ENCODE results near the gene STK11IP. TPM values are rescaled to one million over a fixed set of nuclear protein-coding genes. Genes with fewer than 3 reads are reported as not detected.

The STK11IP gene
- total RNA-seq, 2 donors from 2014 or later = 27.3 to 31.1 TPM

GRCh38 chr2:219643788-219644398 lies 46.2 kb downstream of the STK11IP start:
- 92 to 93% methylated on average over 13 to 14 of the region's 14 CpGs for WGBS, 2 experiments (ENCODE audit: insufficient coverage in 1 of 2, insufficient read length in 1 of 2)
- H3K4me1 Mint-ChIP-seq = peaks cover 13% of the 10 kb centered on the region
- H3K27ac ChIP-seq (ENCODE audit: low read depth, low read length) = no peak overlapping the region

GRCh38 chr2:219644801-219645480 lies 47.3 kb downstream of the STK11IP start:
- H3K27me3 ChIP-seq (ENCODE audit: control insufficient read depth, insufficient read depth, low read length, poor library complexity, severe bottlenecking) = peaks cover 10% of the 10 kb centered on the region
- Mint-ChIP-seq H3K9me3 (no peaks in the 10 kb centered on the region), H3K36me3 (ENCODE audit: low read depth) (peaks cover 5% of the 10 kb centered on the region), H3K27me3 (ENCODE audit: insufficient read depth) (peaks cover 5% of the 10 kb centered on the region), H3K27ac (no peak overlapping the region), H3K4me1 (peaks cover 13% of the 10 kb centered on the region), H3K4me3 (no peak overlapping the region)
- peak overlapping the region; percentile 44 for H3K27ac ChIP-seq (ENCODE audit: low read depth, low read length)
- 90 to 93% methylated on average over 13 to 17 of the region's 17 CpGs for whole genome bisulfite sequencing, 2 experiments (ENCODE audit: insufficient coverage in 1 of 2, insufficient read length in 1 of 2)
- no peak overlapping the region for H3K9ac ChIP-seq (ENCODE audit: extremely low read depth, low read length, poor library complexity, severe bottlenecking)
- H3K36me3 ChIP-seq (ENCODE audit: control insufficient read depth, insufficient read depth, low read length) = no peaks in the 10 kb centered on the region
- H3K4me3 ChIP-seq (ENCODE audit: low read length) = no peak overlapping the region
- no peaks in the 10 kb centered on the region for H3K9me3 ChIP-seq (ENCODE audit: control insufficient read depth, low read length)
- no peak for TF ChIP-seq CTCF (conservative IDR thresholded peaks at IDR 0.05)
- DNase-seq = peak; percentile 47
- peaks cover 6% of the 10 kb centered on the region for H3K4me1 ChIP-seq (ENCODE audit: control insufficient read depth, insufficient read depth, low read length)

More at GRCh38 chr2:219643788-219644398, 46.2 kb downstream of the STK11IP start:
- H3K27ac Mint-ChIP-seq = no peak overlapping the region
- no peaks in the 10 kb centered on the region for H3K9me3 Mint-ChIP-seq
- peaks cover 10% of the 10 kb centered on the region for H3K27me3 ChIP-seq (ENCODE audit: control insufficient read depth, insufficient read depth, low read length, poor library complexity, severe bottlenecking)
- H3K4me1 ChIP-seq (ENCODE audit: control insufficient read depth, insufficient read depth, low read length) = peaks cover 6% of the 10 kb centered on the region
- H3K36me3 ChIP-seq (ENCODE audit: control insufficient read depth, insufficient read depth, low read length) = no peaks in the 10 kb centered on the region
- no peak for TF ChIP-seq CTCF (conservative IDR thresholded peaks at IDR 0.05)
- H3K36me3 Mint-ChIP-seq (ENCODE audit: low read depth) = peaks cover 5% of the 10 kb centered on the region
- DNase-seq = peak; percentile 72
- no peak overlapping the region for H3K4me3 Mint-ChIP-seq
- no peak overlapping the region for H3K9ac ChIP-seq (ENCODE audit: extremely low read depth, low read length, poor library complexity, severe bottlenecking)
- no peaks in the 10 kb centered on the region for H3K9me3 ChIP-seq (ENCODE audit: control insufficient read depth, low read length)
- peaks cover 5% of the 10 kb centered on the region for H3K27me3 Mint-ChIP-seq (ENCODE audit: insufficient read depth)
- H3K4me3 ChIP-seq (ENCODE audit: low read length) = no peak overlapping the region

GRCh38 chr2:219645631-219646527 lies 48.2 kb downstream of the STK11IP start:
- H3K27me3 ChIP-seq (ENCODE audit: control insufficient read depth, insufficient read depth, low read length, poor library complexity, severe bottlenecking) = peaks cover 10% of the 10 kb centered on the region
- Mint-ChIP-seq H3K9me3 (no peaks in the 10 kb centered on the region), H3K27ac (no peak overlapping the region), H3K4me3 (no peak overlapping the region), H3K36me3 (ENCODE audit: low read depth) (no peaks in the 10 kb centered on the region), H3K27me3 (ENCODE audit: insufficient read depth) (peaks cover 5% of the 10 kb centered on the region), H3K4me1 (peaks cover 13% of the 10 kb centered on the region)
- 78 to 85% methylated on average over 8 to 11 of the region's 12 CpGs for WGBS, 2 experiments (ENCODE audit: insufficient coverage in 1 of 2, insufficient read length in 1 of 2)
- H3K9ac ChIP-seq (ENCODE audit: extremely low read depth, low read length, poor library complexity, severe bottlenecking) = no peak overlapping the region
- H3K4me3 ChIP-seq (ENCODE audit: low read length) = no peak overlapping the region
- peaks cover 6% of the 10 kb centered on the region for H3K4me1 ChIP-seq (ENCODE audit: control insufficient read depth, insufficient read depth, low read length)
- H3K27ac ChIP-seq (ENCODE audit: low read depth, low read length) = no peak overlapping the region
- no peaks in the 10 kb centered on the region for H3K36me3 ChIP-seq (ENCODE audit: control insufficient read depth, insufficient read depth, low read length)
- peak; percentile 53 for TF ChIP-seq CTCF (conservative IDR thresholded peaks at IDR 0.05)
- peak; percentile 77 for DNase-seq
- no peaks in the 10 kb centered on the region for H3K9me3 ChIP-seq (ENCODE audit: control insufficient read depth, low read length)
